Left cardiac atrium (tissue), 4 donors: ENCODE results near the gene UBE2I. TPM values are rescaled to one million over a fixed set of nuclear protein-coding genes. Genes with fewer than 3 reads are reported as not detected.
"Not testable (repeated sequence)": the region's sequence is repeated elsewhere in the genome, so short reads cannot be mapped to it uniquely, and the experiment has no call there.

ENCODE experiments used
- ATAC-seq, 2 donors: fragments of 200-7000 bp; cut with Tn5 transposase; one replicate each; pipeline ENCODE4 v1.9.1; 2020; ENCODE audit warnings: mild to moderate bottlenecking in 2 of 2, moderate library complexity in 2 of 2
- DNase-seq: peaks from one replicate; pipeline ENCODE4 v3.0.0-alpha.2; 2020
- intact Hi-C, 2 donors: fragments of 100-400 bp; cut with DNase I; formaldehyde crosslinking; loops; one replicate each; pipeline versions ENCODE4 v1.14.1 to v1.15.1; 2022 to 2023
- total RNA-seq, 2 donors: library from RNA; stranded (reverse); fragmentation: NEBNext Ultra II Directional; extraction: Animal tissue kit (Norgen Biotek cat#: 25700); gene quantifications; one replicate each; pipeline ENCODE4 v1.2.1, GENCODE V29; 2021
- donor health status: DM: no; HTN: yes; CAD: no.
- donor health status: DM: no; HTN: yes; CAD: no; lungs with severe emphysema.
- donor health status: DM: yes; HTN: yes; CAD: no.
- donor health status: Dilated cardiomyopathy.

UBE2I gene
- total RNA-seq, 2 donors from 2014 or later: 74.3 to 80.8 TPM

GRCh38 chr16:1289477-1289866 lies 20.0 kb upstream of the UBE2I start:
- intact Hi-C loops: no loop called here
- DNase-seq: no peak
- no peak for ATAC-seq

DNA sequence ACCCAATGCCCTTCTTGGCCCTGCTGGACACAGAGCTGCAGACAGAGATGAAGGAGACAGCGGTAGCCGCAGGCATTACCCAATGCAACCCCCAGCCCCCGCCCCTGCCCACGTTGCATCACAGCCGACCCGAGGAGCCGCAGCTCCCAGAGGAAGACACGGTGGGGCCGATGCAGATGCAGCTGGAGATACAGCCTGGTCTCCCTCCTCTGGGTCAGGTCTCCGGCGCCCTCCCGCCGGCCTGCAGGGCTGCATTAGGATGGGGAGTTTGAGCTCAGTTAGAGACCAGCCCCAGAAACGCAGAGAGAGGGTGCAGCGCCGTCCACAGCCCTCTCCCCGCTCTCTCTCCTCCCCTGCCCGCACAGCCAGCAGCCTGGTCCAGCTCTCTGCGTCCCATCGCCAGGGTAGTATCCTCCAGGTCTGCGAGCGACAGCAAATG lies 19.4 kb upstream of the UBE2I start:
- ATAC-seq (no peak), DNase-seq (no peak)
- intact Hi-C loops: no loop called here

- no peak for DNase-seq
- ATAC-seq: no peak
- intact Hi-C loops: no loop called here
Measured at GRCh38 chr16:1290860-1291575, 18.4 kb upstream of the UBE2I start.

DNA sequence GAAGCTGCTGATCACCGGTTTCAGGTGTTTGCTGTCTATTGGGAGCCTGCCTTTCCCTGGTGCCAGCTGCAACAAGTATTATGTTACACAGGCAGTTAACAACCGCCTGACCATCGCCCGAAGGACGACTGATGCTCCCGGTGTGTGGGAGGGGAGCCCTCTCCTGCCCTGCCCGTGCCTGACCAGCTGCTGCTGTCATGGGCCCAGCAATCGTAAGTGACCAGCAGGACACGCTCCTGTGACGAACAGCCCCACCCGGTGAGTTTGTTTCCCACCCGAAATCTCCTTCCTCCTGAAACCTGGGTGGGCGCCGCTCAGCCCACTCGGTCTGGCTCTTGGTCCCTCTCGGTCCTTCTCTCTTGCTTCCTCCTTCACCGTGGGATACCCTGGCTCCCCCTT lies 17.9 kb upstream of the UBE2I start:
- intact Hi-C loops: no loop called here
- ATAC-seq (no peak), DNase-seq (no peak)

DNA sequence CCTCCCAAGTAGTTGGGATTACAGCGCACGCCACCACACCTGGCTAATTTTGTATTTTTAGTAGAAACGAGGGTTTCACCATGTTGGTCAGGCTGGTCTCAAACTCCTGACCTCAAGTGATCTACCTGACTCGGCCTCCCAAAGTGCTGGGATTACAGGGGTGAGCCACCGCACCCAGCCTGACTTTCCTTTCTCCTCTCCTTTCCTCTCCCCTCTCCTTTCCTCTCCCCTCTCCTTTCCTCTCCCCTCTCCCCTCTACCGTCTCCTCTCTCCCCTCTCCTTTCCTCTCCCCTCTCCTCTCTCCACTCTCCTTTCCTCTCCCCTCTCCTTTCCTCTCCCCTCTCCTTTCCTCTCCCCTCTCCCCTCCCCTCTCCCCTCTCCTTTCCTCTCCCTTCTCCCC lies 17.2 kb upstream of the UBE2I start:
- ATAC-seq, DNase-seq, intact Hi-C loops: not testable (repeated sequence)

DNA sequence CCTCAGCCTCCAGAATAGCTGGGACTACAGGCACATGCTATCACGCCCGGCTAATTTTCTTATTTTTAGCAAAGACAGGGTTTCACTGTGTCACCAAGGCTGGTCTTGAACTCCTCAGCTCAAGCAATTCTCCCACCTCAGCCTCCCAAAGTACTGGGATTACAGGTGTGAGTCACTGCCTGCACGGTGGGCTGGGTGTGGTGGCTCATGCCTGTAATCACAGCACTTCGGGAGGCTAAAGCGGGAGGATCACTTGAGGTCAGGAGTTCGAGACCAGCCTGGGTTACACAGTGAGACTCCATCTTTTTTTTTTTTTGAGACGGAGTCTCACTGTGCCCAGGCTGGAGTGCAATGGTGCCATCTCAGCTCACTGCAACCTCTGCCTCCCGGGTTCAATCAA lies 16.6 kb upstream of the UBE2I start:
- DNase-seq, intact Hi-C loops, ATAC-seq: not testable (repeated sequence)

DNA sequence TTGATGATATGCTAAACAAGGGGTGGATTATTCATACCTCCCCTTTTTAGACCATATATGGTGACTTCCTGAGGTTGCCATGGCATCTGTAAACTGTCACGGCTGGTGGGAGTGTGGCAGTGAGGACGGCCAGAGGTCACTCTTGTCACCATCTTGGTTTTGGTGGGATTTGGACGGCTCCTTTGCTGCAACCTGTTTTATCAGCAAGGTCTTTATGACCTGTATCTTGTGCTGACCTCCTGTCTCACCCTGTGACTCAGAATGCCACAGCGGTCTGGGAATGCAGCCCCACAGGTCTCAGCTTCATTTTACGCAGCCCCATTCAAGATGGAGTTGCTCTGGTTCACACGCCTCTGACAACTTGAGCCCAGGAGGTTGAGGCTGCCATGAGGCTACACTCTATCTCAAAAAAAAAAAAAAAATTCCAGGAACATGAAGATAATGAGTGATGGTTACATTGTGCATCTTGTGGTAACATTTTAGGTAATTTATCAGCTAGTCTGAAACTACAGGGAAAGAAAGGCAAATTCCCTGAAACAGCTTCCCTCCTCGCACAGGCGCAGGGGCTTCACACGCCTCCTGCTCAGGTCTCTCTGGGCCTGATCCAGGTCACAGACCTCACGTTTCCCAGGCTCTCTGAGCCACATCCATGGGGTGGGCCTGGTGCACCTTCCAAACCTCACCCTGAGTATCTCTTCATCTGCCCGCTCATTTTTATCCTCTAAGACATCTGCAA lies 15.3 kb upstream of the UBE2I start:
- ATAC-seq (no peak), DNase-seq (no peak)
- intact Hi-C loops: no loop called here

DNA sequence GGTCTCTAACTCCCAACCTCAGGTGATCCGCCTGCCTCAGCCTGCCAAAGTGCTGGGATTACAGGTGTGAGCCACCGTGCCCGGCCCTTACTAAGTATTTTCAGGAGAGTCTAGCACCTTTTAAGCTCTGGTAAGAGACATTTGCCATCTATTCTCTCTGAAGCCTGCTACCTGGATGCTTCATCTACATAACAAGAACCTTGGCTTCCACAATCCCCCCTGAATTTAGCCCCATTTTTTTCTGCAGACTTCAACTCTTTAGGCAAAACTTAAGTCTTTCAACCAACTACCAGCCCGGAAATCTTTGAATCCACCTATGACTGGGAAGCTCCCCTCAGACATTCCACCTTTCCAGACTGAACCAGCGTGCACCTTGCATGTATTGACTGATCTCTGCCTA lies 14.0 kb upstream of the UBE2I start:
- DNase-seq (no peak), ATAC-seq (no peak)
- intact Hi-C loops: no loop called here

GRCh38 chr16:1296688-1297017 lies 12.8 kb upstream of the UBE2I start:
- ATAC-seq, intact Hi-C loops: not testable (repeated sequence)

GRCh38 chr16:1297018-1297696 lies 12.3 kb upstream of the UBE2I start:
- ATAC-seq (peak; percentile 79 to 82), DNase-seq (no peak)
- intact Hi-C loops: no loop called here

More at GRCh38 chr16:1296688-1297017, 12.8 kb upstream of the UBE2I start:
- DNase-seq: not testable (repeated sequence)

GRCh38 chr16:1298406-1298805 lies 11.0 kb upstream of the UBE2I start:
- intact Hi-C loops: no loop called here
- no peak for ATAC-seq
- DNase-seq: no peak

DNA sequence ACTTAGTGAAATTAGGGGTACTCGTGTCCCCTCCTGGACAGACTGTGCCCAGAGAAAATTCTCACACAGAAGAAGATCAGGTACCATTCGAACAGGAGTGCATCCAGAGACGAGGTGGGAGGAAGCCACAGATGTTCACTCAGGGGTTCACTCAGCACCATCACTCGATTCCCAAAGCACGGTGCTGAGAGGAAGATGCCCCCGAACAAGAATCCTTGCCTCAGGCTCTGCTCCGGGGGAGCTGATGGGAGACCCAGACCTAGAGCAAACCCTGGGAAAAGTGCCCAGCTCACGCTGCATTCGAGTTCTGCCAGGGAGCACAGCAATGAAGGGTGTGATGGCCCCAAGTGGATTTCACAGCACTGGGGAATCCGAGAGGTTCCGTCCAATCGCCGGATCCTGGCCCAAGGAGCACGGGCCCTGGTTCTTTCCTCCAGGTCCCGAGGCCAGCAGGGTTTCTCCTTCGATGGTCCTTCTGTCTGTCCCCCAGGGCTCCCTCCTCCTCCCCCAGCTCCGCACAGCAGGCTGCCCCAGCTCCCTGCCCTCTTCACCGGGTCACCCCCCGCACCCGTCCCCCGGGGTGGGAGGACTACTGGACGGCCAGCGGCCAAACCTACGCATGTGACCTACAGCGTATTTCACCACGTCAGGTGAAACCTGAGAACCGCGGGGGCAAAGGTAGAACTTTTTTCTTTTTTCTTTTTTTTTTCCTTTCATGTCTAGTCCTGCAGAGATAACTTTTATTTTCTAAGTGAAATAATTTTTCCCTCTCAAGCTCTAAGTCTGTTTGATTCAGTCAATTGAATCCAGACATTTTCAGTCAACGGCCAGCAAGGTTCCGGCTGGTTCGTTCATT lies 10.2 kb upstream of the UBE2I start:
- intact Hi-C loops: no loop called here
- no peak for DNase-seq
- no peak for ATAC-seq

GRCh38 chr16:1299868-1300203 lies 9.6 kb upstream of the UBE2I start:
- intact Hi-C loops: no loop called here
- DNase-seq (no peak), ATAC-seq (no peak)

GRCh38 chr16:1300664-1301476 lies 8.6 kb upstream of the UBE2I start:
- ATAC-seq: peak; percentile 62 to 76
- intact Hi-C loops: no loop called here

GRCh38 chr16:1301562-1301961 lies 7.9 kb upstream of the UBE2I start:
- intact Hi-C loops: no loop called here
- no peak for ATAC-seq
- no peak for DNase-seq

More at GRCh38 chr16:1300664-1301476, 8.6 kb upstream of the UBE2I start:
- DNase-seq: peak; percentile 71

DNA sequence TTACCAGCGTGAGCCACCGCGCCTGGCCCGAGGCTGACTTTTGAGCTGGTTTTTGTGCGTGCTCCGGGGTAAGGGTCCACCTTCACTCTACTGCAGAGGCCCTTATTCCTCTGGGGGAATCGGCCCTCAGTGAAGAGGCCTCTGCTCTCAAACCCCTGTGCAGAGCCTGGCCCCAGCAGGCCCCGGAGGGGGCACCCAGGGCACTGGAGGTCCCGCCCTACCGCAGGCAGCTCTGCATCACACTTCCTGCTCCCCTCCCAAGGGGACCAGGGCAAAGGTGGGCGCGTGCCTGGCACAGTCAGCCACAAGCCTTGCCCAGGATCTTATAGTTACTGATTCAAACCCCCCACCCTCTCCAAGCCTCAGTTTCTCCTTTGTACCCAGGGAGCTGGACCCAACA lies 3.6 kb upstream of the UBE2I start:
- DNase-seq (no peak), ATAC-seq (no peak)
- intact Hi-C loops: no loop called here

DNA sequence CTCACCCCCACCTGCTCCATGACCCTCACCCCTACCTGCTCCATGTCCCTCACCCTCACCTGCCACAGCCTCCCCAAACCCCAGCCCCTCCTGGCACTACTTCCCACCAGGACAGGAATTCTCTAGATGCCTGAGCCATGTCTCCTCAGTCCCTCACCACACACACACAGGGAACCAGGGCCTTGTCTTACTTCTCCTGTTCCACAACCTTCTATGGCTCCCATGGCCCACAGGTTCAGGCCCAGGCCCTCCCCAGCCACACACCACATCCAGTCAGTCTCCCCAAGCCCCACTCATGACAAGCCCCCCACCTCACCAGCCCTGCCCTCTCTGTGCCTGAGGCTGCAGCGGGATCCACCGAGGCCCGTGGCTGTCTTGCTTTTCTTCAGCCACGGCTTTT lies 3.1 kb upstream of the UBE2I start:
- DNase-seq: no peak
- intact Hi-C loops: no loop called here
- no peak for ATAC-seq

GRCh38 chr16:1308036-1308976 lies 1.1 kb upstream of the UBE2I start:
- intact Hi-C loops: no loop called here
- DNase-seq: no peak
- ATAC-seq: peak; percentile 38 to 49
